ENCODE data around the gene AGBL3.

Gene AGBL3

DNA sequence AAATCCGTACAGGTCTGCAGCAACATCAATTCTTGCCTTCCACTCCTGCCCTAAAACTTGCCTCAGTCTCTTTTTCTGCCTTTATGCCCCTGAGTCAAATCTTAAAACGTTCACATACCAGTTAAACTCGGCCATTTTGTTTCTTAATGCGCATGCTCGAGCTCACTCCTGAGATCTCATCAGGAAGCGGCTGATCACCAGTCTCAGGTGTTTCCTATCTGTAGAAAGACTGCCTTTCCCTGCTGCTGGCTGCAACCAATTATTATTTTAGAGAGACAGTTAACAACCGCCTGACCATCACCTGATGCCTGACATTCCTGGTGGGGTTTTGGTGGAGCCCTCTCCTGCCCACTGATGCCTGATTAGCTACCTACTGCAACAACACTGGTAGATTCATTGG lies 91.3 kb downstream of the AGBL3 start:
- no peaks in the 10 kb centered on the region for H3K4me1 ChIP-seq (ENCODE audit: insufficient read depth, insufficient read length)
- H3K4me3 ChIP-seq (ENCODE audit: insufficient read length, low read depth), result no peak overlapping the region
- no peak for TF ChIP-seq SUZ12 (IDR thresholded peaks at IDR 0.05; ENCODE audit: extremely low read depth, insufficient read depth, insufficient read length)
- TF ChIP-seq ZNF274 (IDR thresholded peaks at IDR 0.05; ENCODE audit: low read depth, low read length), result no peak
- TF ChIP-seq YY1 (IDR thresholded peaks at IDR 0.05; ENCODE audit: insufficient read depth, insufficient read length), result no peak
- no peak for DNase-seq (ENCODE audit: low read depth, low spot score)
- H3K27me3 ChIP-seq (ENCODE audit: insufficient read depth, insufficient read length), result no peaks in the 10 kb centered on the region
- no peaks in the 10 kb centered on the region for H3K9me3 ChIP-seq (ENCODE audit: insufficient read depth, low read length)
- no peaks in the 10 kb centered on the region for H3K36me3 ChIP-seq (ENCODE audit: insufficient read depth, insufficient read length, low read length)
- no peak overlapping the region for H3K9ac ChIP-seq (ENCODE audit: insufficient read length, low read depth)

DNA sequence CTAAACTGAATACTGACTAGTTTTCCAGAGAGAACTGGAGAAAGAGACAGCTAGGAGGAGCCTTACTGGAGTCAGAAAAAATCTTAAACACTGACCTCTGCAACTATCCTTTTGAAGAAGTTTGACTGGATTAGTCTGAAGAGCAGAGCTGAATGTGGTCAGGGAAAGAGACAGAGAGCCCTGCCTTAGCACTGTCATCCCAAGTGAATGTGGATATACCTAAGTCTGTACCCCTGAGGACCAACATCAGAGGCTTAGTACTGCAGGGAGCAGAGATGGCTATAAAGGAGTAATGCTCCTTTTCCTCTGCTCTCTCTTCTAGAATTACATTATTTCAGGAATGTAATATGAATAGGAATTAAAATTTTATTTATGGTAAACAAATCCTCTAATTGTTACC lies 91.7 kb downstream of the AGBL3 start:
- no peak overlapping the region for H3K9ac ChIP-seq (ENCODE audit: insufficient read length, low read depth)
- H3K4me1 ChIP-seq (ENCODE audit: insufficient read depth, insufficient read length), result no peaks in the 10 kb centered on the region
- DNase-seq (ENCODE audit: low read depth, low spot score), result no peak
- TF ChIP-seq ZNF274 (IDR thresholded peaks at IDR 0.05; ENCODE audit: low read depth, low read length) (no peak), YY1 (IDR thresholded peaks at IDR 0.05; ENCODE audit: insufficient read depth, insufficient read length) (no peak), SUZ12 (IDR thresholded peaks at IDR 0.05; ENCODE audit: extremely low read depth, insufficient read depth, insufficient read length) (no peak)
- no peaks in the 10 kb centered on the region for H3K27me3 ChIP-seq (ENCODE audit: insufficient read depth, insufficient read length)
- no peaks in the 10 kb centered on the region for H3K9me3 ChIP-seq (ENCODE audit: insufficient read depth, low read length)
- no peaks in the 10 kb centered on the region for H3K36me3 ChIP-seq (ENCODE audit: insufficient read depth, insufficient read length, low read length)
- no peak overlapping the region for H3K4me3 ChIP-seq (ENCODE audit: insufficient read length, low read depth)

DNA sequence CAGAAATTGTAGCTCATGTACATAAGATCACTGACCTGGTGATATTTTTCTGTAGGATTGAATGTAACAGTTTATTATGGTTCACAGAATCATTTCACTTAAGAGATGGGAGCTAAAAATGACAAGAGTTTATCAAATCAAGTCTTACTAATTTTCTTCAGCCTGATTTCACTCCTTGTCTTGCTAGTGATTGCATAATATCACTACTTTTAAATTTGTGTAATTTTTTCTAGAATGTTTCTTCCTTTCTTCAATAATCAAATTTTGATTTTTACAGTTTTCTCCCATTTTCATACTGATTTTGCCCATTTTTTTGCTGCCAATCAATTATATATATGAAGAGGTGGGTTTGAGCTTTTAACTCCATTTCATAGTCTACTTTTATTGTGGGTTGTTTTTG lies 92.8 kb downstream of the AGBL3 start:
- DNase-seq (ENCODE audit: low read depth, low spot score), result no peak
- Histone ChIP-seq H3K9ac (ENCODE audit: insufficient read length, low read depth) (no peak overlapping the region), H3K36me3 (ENCODE audit: insufficient read depth, insufficient read length, low read length) (no peaks in the 10 kb centered on the region), H3K27me3 (ENCODE audit: insufficient read depth, insufficient read length) (no peaks in the 10 kb centered on the region), H3K9me3 (ENCODE audit: insufficient read depth, low read length) (no peaks in the 10 kb centered on the region), H3K4me3 (ENCODE audit: insufficient read length, low read depth) (no peak overlapping the region), H3K4me1 (ENCODE audit: insufficient read depth, insufficient read length) (no peaks in the 10 kb centered on the region)
- TF ChIP-seq YY1 (IDR thresholded peaks at IDR 0.05; ENCODE audit: insufficient read depth, insufficient read length), result no peak
- TF ChIP-seq SUZ12 (IDR thresholded peaks at IDR 0.05; ENCODE audit: extremely low read depth, insufficient read depth, insufficient read length), result no peak
- no peak for TF ChIP-seq ZNF274 (IDR thresholded peaks at IDR 0.05; ENCODE audit: low read depth, low read length)

DNA sequence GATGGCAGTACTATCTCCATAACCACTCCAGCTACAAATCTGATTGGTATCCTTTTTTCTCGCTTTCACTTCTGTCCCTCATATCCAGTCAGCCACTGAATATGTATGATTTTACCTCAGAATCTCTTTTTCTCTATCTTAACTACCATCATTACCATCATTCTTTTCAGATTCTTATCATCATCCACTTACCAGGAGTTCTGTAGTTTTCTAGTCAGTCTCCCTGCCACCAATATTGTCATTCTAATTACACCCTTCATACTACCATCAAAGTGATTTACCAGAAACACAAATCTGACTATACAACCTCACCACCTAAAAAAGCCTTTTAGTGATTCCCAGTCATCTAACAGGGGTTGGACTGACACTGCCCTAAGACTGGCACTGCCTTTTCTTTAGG lies 96.7 kb downstream of the AGBL3 start:
- H3K27me3 ChIP-seq (ENCODE audit: insufficient read depth, insufficient read length), result no peaks in the 10 kb centered on the region
- no peaks in the 10 kb centered on the region for H3K9me3 ChIP-seq (ENCODE audit: insufficient read depth, low read length)
- TF ChIP-seq SUZ12 (IDR thresholded peaks at IDR 0.05; ENCODE audit: extremely low read depth, insufficient read depth, insufficient read length) (no peak), YY1 (IDR thresholded peaks at IDR 0.05; ENCODE audit: insufficient read depth, insufficient read length) (no peak), ZNF274 (IDR thresholded peaks at IDR 0.05; ENCODE audit: low read depth, low read length) (no peak)
- H3K4me1 ChIP-seq (ENCODE audit: insufficient read depth, insufficient read length), result no peaks in the 10 kb centered on the region
- no peaks in the 10 kb centered on the region for H3K36me3 ChIP-seq (ENCODE audit: insufficient read depth, insufficient read length, low read length)
- H3K4me3 ChIP-seq (ENCODE audit: insufficient read length, low read depth), result no peak overlapping the region
- no peak overlapping the region for H3K9ac ChIP-seq (ENCODE audit: insufficient read length, low read depth)
- no peak for DNase-seq (ENCODE audit: low read depth, low spot score)

DNA sequence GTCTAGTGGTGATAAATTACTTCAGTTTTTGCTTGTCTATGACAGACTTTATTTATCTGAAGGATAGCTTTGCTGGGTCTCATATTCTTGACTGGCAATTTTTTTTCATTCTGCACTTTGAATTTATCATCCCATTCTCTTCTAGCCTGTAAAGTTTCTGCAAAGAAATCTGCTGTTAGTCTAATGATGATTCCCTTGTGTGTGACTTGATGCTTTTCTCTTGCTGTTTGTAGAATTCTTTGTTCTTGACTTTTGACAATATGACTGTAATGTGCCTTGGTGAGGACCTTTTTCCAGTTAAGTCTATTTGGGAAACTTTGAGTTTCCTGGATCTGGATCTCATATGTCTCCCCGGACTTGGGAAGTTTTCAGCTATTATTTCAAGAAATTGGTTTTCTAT lies 102.3 kb downstream of the AGBL3 start:
- DNase-seq (ENCODE audit: low read depth, low spot score), result no peak
- Histone ChIP-seq H3K36me3 (ENCODE audit: insufficient read depth, insufficient read length, low read length) (no peaks in the 10 kb centered on the region), H3K4me1 (ENCODE audit: insufficient read depth, insufficient read length) (no peaks in the 10 kb centered on the region), H3K9me3 (ENCODE audit: insufficient read depth, low read length) (0 out of 2 replicates have a peak, but pooled peaks cover 7% of the 10 kb centered on the region), H3K4me3 (ENCODE audit: insufficient read length, low read depth) (no peak overlapping the region), H3K9ac (ENCODE audit: insufficient read length, low read depth) (no peak overlapping the region), H3K27me3 (ENCODE audit: insufficient read depth, insufficient read length) (no peaks in the 10 kb centered on the region)
- TF ChIP-seq SUZ12 (IDR thresholded peaks at IDR 0.05; ENCODE audit: extremely low read depth, insufficient read depth, insufficient read length), result no peak
- no peak for TF ChIP-seq YY1 (IDR thresholded peaks at IDR 0.05; ENCODE audit: insufficient read depth, insufficient read length)
- TF ChIP-seq ZNF274 (IDR thresholded peaks at IDR 0.05; ENCODE audit: low read depth, low read length), result no peak

DNA sequence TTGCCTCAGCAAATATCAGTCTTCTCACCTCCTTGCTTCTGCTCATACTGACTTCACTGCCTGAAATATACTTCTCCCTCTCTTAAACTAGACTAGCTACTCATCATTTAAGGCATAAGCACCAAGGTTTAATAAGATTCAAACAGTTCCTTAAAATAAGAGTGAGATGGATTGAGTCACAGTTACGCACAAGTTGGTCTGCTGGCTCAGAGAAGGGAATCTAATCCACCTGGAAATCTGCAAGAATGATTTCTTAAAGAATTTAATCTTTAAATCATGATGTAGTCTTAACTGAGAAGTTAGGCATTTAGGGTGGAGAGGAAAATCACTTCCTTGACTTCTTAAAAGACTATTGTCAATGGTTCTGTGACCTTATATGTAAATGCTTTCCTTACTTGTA lies 105.4 kb downstream of the AGBL3 start:
- H3K4me3 ChIP-seq (ENCODE audit: insufficient read length, low read depth), result no peak overlapping the region
- no peaks in the 10 kb centered on the region for H3K27me3 ChIP-seq (ENCODE audit: insufficient read depth, insufficient read length)
- H3K9ac ChIP-seq (ENCODE audit: insufficient read length, low read depth), result no peak overlapping the region
- DNase-seq (ENCODE audit: low read depth, low spot score), result no peak
- TF ChIP-seq YY1 (IDR thresholded peaks at IDR 0.05; ENCODE audit: insufficient read depth, insufficient read length) (no peak), ZNF274 (IDR thresholded peaks at IDR 0.05; ENCODE audit: low read depth, low read length) (no peak), SUZ12 (IDR thresholded peaks at IDR 0.05; ENCODE audit: extremely low read depth, insufficient read depth, insufficient read length) (no peak)
- 0 out of 2 replicates have a peak, but pooled peaks cover 7% of the 10 kb centered on the region for H3K9me3 ChIP-seq (ENCODE audit: insufficient read depth, low read length)
- H3K36me3 ChIP-seq (ENCODE audit: insufficient read depth, insufficient read length, low read length), result no peaks in the 10 kb centered on the region
- H3K4me1 ChIP-seq (ENCODE audit: insufficient read depth, insufficient read length), result no peaks in the 10 kb centered on the region

DNA sequence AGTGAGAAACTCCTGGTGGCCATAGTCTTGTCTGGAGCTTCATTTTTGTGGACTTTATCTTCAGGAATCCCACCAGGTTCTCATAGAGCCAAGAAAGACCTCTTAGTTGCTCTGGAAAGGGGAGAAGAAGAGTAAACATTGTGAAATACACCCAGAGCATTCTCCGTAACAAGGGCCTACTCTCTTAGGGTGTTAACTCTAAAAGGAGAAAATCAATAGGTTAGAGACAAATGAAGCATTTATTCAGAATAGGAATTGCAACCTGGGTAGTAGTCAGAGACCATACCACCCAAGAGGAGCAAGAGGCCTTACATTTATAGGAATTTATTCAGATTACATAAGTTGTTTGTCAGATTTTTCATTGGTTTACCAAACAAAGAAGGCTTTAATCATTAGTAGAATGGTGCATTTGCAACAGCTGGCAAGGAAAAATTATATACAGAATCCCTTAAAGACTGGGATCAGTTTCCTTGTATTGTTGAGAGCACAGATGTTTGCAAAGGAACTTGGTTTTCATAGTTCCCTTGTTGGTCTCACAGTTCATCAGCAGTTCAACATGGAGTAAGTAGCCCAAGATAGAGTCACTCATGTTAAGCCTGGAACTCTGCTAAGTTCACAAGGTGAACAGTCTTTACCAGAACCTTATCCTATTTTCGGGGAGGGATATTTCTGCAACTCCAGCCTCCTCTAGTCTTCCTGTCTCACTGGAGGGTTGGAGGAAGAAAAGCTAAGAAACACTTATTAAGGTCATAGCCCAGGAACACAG lies 108.3 kb downstream of the AGBL3 start:
- H3K36me3 ChIP-seq (ENCODE audit: insufficient read depth, insufficient read length, low read length), result no peaks in the 10 kb centered on the region
- no peaks in the 10 kb centered on the region for H3K27me3 ChIP-seq (ENCODE audit: insufficient read depth, insufficient read length)
- no peak for DNase-seq (ENCODE audit: low read depth, low spot score)
- no peaks in the 10 kb centered on the region for H3K4me1 ChIP-seq (ENCODE audit: insufficient read depth, insufficient read length)
- no peak overlapping the region for H3K4me3 ChIP-seq (ENCODE audit: insufficient read length, low read depth)
- TF ChIP-seq SUZ12 (IDR thresholded peaks at IDR 0.05; ENCODE audit: extremely low read depth, insufficient read depth, insufficient read length), result no peak
- no peak for TF ChIP-seq ZNF274 (IDR thresholded peaks at IDR 0.05; ENCODE audit: low read depth, low read length)
- no peak for TF ChIP-seq YY1 (IDR thresholded peaks at IDR 0.05; ENCODE audit: insufficient read depth, insufficient read length)
- H3K9ac ChIP-seq (ENCODE audit: insufficient read length, low read depth), result no peak overlapping the region
- no peaks in the 10 kb centered on the region for H3K9me3 ChIP-seq (ENCODE audit: insufficient read depth, low read length)
